WTC11 (cell line): ENCODE data around the gene FYN.

Experiments
- ZNF416 ChIP-seq: fragments of 250-450 bp; sonication (Bioruptor Pico); IDR thresholded peaks from 2 replicates; pipeline ENCODE4 v1.9.0; 2021; ENCODE audit warnings: mild to moderate bottlenecking, inconsistent platforms
- TF ChIP-seq, protein P1 (sequence below): fragments of 200-600 bp; IDR thresholded peaks from 2 replicates; pipeline ENCODE4 v1.8.0; 2022; ENCODE audit warnings: antibody characterized with exemption
- TF ChIP-seq, protein P2 (sequence below): fragments of 250-450 bp; sonication (Bioruptor Pico); IDR thresholded peaks from 2 replicates; pipeline ENCODE4 v1.9.0; 2021; ENCODE audit warnings: mild to moderate bottlenecking

DNA sequence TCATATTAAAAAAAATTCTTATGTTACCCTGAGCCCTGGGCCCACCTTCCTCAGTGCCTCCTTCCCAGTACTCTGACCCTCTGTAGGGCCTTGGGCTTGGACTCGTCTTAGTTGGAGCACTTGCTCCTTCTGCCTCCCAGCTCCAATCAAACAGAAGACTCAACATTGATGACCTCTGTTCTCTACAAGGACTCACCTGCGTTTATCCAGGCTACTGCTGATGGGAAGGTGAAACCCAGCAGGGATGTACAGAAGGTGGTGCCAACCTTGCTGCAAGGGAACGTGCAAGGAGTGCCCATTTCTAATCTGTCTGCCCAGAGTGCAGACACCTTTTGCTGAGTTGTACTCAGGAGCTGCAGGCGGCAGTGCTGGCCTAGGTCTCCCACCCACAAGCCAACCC lies 38.9 kb downstream of the FYN start:
- TF ChIP-seq, protein P1, sequence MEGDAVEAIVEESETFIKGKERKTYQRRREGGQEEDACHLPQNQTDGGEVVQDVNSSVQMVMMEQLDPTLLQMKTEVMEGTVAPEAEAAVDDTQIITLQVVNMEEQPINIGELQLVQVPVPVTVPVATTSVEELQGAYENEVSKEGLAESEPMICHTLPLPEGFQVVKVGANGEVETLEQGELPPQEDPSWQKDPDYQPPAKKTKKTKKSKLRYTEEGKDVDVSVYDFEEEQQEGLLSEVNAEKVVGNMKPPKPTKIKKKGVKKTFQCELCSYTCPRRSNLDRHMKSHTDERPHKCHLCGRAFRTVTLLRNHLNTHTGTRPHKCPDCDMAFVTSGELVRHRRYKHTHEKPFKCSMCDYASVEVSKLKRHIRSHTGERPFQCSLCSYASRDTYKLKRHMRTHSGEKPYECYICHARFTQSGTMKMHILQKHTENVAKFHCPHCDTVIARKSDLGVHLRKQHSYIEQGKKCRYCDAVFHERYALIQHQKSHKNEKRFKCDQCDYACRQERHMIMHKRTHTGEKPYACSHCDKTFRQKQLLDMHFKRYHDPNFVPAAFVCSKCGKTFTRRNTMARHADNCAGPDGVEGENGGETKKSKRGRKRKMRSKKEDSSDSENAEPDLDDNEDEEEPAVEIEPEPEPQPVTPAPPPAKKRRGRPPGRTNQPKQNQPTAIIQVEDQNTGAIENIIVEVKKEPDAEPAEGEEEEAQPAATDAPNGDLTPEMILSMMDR = no peak
- TF ChIP-seq ZNF416 = no peak
- TF ChIP-seq, protein P2, sequence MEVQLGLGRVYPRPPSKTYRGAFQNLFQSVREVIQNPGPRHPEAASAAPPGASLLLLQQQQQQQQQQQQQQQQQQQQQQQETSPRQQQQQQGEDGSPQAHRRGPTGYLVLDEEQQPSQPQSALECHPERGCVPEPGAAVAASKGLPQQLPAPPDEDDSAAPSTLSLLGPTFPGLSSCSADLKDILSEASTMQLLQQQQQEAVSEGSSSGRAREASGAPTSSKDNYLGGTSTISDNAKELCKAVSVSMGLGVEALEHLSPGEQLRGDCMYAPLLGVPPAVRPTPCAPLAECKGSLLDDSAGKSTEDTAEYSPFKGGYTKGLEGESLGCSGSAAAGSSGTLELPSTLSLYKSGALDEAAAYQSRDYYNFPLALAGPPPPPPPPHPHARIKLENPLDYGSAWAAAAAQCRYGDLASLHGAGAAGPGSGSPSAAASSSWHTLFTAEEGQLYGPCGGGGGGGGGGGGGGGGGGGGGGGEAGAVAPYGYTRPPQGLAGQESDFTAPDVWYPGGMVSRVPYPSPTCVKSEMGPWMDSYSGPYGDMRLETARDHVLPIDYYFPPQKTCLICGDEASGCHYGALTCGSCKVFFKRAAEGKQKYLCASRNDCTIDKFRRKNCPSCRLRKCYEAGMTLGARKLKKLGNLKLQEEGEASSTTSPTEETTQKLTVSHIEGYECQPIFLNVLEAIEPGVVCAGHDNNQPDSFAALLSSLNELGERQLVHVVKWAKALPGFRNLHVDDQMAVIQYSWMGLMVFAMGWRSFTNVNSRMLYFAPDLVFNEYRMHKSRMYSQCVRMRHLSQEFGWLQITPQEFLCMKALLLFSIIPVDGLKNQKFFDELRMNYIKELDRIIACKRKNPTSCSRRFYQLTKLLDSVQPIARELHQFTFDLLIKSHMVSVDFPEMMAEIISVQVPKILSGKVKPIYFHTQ (CRISPR knock-in tag) = no peak
